T-helper 17 cell (primary cell): ENCODE data around the gene MCM5. TPM values are rescaled to one million over a fixed set of nuclear protein-coding genes. Genes with fewer than 3 reads are reported as not detected.
A peak's percentile ranks its signal among the peaks of the same experiment; 100 is the strongest.

Experiments used
- ATAC-seq: fragments of 150-1000 bp; cut with Tn5 transposase; 2 replicates; pipeline ENCODE4 v1.10.0; 2021; ENCODE audit warnings: mild to moderate bottlenecking, moderate library complexity
- DNase-seq, 3 donors: peaks; one replicate each; pipeline versions ENCODE4 v3.0.0 to v3.0.0-alpha.2; 2020 to 2021
- H3K9me3 ChIP-seq: one replicate; pipeline ENCODE4 v1.7.0; 2013; ENCODE audit warnings: low read length, mild to moderate bottlenecking; ENCODE audit not compliant: control insufficient read depth, poor library complexity, severe bottlenecking
- H3K27ac Mint-ChIP-seq: one replicate; pipeline ENCODE4 v1.8.0; 2022; ENCODE audit warnings: mild to moderate bottlenecking, moderate library complexity, mixed read lengths
- H3K27me3 Mint-ChIP-seq: one replicate; pipeline ENCODE4 v1.8.0; 2022; ENCODE audit warnings: mixed read lengths
- H3K36me3 Mint-ChIP-seq: one replicate; pipeline ENCODE4 v1.8.0; 2022; ENCODE audit warnings: low read depth, mixed read lengths
- H3K4me1 Mint-ChIP-seq: one replicate; pipeline ENCODE4 v1.8.0; 2022; ENCODE audit warnings: mild to moderate bottlenecking, mixed read lengths
- H3K4me3 Mint-ChIP-seq: one replicate; pipeline ENCODE4 v1.8.0; 2022; ENCODE audit warnings: mild to moderate bottlenecking, moderate library complexity, mixed read lengths
- total RNA-seq, 4 donors: library from RNA in 2 of 4; stranded (reverse) in 2 of 4; gene quantifications; one replicate each; pipeline ENCODE4 v1.2.3 and lab custom pipeline; 2022 to 2026

The MCM5 gene
- total RNA-seq, 2 donors from 2014 or later: 22.6 to 32.6 TPM

DNA sequence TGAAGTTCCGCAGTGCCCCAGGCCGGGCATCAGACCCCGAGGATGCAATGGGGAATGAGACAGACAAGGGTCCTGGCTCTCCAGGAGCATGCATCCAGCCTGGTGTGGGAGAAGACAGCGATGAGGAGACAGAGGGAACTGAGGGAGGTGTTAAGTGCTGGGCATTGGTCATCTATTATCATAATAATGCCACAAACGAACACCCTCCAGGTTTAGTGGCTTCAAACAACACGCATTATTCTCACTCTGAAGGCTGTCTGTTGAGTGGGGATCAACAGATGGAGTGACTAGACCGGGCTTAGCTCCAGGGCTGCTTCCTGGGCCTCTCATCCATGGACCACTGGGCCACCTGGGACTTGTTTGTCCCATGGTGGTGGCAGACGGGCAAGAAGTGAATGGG lies 48.6 kb downstream of the MCM5 start:
- Mint-ChIP-seq H3K27me3 (no peaks in the 10 kb centered on the region), H3K4me3 (no peak overlapping the region), H3K36me3 (peaks cover 6% of the 10 kb centered on the region), H3K4me1 (peaks cover 13% of the 10 kb centered on the region), H3K27ac (no peak overlapping the region)
- no peak for ATAC-seq
- H3K9me3 ChIP-seq: no peaks in the 10 kb centered on the region
- DNase-seq: no peak

DNA sequence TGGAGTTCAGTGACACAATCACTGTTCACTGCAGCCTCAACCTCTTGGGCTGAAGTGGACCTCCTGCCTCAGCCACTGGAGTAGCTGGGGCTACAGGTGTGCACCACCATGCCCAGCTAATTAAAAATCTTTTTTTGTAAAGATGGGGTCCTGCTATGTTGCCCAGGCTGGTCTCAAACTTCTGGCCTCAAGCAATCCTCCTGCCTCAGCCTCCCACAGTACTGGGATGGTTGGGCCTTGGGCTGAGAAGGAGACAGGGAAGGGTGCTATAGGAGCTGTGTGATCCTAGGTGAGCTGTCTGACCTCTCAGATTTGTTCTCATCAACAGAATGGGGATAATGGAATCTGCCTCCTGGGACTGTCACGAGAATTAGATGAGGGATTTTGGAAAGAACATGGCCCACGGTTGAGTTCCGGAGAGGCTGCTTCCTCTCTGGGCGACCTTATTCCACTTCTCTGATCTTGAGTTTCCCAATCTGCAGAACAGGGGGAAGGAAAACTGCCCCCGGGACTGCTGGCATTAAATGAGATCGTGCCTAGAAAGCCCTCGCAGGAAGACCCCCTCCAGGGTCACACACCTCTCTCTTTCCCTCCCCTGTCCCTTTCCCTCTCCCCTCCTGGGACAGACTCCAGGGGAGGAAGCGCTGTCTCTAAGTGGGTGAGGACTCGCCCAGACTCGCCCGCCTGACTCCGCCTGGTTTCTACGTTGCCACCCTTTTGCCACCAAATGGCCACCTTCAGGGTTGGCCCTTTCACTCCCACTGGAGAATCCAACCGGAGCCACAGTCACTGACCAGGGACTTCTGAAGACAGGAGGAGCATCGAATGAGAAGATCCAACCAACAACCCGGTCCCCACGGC lies 50.1 kb downstream of the MCM5 start:
- ATAC-seq (no peak), DNase-seq (no peak)
- Mint-ChIP-seq H3K4me1 (peaks cover 12% of the 10 kb centered on the region), H3K27ac (no peak overlapping the region), H3K36me3 (peaks cover 8% of the 10 kb centered on the region), H3K4me3 (no peak overlapping the region), H3K27me3 (no peaks in the 10 kb centered on the region)
- no peaks in the 10 kb centered on the region for H3K9me3 ChIP-seq

DNA sequence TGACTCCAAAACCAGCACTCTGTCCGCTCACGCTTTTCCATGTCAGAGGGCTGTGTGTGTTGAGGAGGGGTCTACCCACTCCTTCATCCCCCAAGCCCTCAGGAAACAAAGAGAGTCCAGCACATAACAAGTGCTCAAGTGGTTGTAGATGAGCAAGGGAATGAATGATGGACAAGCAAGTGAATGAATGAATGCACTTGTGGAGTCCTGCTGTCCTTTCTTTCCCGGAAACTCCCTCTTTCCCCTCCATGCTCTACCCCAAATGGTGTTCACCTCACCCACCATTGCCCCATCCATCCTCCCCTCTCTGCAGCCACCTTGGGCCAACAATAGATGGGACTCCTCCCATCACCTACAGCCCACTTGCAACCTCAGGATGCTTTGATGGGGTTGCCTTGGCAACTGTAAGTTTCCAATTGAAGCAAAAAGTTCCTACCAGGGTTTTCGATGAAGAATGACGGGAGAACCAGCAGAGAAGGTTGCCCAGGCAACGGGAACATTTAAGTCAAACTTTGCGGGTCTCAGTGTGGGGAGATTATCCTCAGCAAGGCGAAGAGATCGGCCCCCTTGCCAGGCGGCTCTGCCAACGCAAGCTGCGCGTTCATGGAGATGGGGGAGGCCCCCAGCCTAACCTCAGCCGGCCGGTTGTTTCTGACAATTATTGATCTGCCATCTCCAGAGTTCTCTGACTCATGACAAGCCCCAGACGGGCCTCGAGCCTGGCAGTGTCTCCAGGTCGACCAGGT lies 51.1 kb downstream of the MCM5 start:
- no peak for ATAC-seq

DNA sequence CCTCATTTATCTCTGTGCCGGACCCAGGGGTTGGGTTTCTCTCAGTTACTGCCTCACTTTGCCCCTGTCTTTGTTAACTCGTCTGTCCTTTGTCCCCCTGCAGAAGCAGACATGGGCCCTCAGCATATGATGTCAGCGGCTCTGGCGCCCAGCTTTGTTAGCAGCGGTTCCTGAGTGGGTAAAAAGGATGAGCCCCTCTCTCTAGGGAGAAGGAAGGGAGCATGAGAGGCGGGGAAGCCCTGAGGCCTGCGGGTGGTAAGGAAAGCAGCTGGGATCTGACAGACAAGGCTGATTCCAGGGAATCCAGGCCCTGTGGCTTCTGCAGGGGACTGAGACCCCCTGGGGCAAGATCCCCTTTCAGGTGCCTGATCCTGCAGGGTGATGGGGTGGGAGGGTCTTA lies 51.7 kb downstream of the MCM5 start:
- H3K9me3 ChIP-seq: no peaks in the 10 kb centered on the region
- Mint-ChIP-seq H3K27me3 (no peaks in the 10 kb centered on the region), H3K4me1 (peaks cover 12% of the 10 kb centered on the region), H3K27ac (no peak overlapping the region), H3K36me3 (peaks cover 8% of the 10 kb centered on the region), H3K4me3 (no peak overlapping the region)
- DNase-seq: no peak
- no peak for ATAC-seq

More for the DNA sequence above, 51.1 kb downstream of the MCM5 start:
- no peak for DNase-seq
- Mint-ChIP-seq H3K36me3 (peaks cover 8% of the 10 kb centered on the region), H3K4me1 (peaks cover 12% of the 10 kb centered on the region), H3K27ac (no peak overlapping the region), H3K4me3 (no peak overlapping the region), H3K27me3 (no peaks in the 10 kb centered on the region)
- H3K9me3 ChIP-seq: no peaks in the 10 kb centered on the region

DNA sequence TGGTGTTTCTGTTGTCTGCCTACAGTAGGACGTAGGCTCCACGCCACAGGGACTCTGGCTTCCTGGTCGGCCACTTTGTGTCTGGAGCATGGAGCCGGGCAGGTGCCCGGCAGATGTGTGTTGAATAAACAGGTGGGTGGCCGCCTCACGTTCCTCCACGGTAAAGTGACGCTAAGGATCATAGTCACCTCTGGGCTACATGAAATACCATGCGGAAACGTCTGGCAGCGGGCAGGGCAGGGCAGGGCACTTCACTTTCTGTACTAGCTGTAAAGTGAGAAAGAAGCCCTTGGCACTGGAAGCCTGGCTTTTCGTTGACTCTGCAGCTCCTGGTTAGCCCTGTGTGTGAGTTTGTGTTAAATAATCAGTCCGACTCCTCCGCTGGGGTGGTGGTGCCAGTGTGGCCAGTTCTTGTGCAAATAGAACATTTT lies 52.4 kb downstream of the MCM5 start:
- DNase-seq: no peak
- H3K36me3 Mint-ChIP-seq: peaks cover 8% of the 10 kb centered on the region
- H3K4me1 Mint-ChIP-seq: peaks cover 12% of the 10 kb centered on the region
- no peak overlapping the region for H3K27ac Mint-ChIP-seq
- no peaks in the 10 kb centered on the region for H3K27me3 Mint-ChIP-seq
- no peak overlapping the region for H3K4me3 Mint-ChIP-seq
- no peak for ATAC-seq
- no peaks in the 10 kb centered on the region for H3K9me3 ChIP-seq

DNA sequence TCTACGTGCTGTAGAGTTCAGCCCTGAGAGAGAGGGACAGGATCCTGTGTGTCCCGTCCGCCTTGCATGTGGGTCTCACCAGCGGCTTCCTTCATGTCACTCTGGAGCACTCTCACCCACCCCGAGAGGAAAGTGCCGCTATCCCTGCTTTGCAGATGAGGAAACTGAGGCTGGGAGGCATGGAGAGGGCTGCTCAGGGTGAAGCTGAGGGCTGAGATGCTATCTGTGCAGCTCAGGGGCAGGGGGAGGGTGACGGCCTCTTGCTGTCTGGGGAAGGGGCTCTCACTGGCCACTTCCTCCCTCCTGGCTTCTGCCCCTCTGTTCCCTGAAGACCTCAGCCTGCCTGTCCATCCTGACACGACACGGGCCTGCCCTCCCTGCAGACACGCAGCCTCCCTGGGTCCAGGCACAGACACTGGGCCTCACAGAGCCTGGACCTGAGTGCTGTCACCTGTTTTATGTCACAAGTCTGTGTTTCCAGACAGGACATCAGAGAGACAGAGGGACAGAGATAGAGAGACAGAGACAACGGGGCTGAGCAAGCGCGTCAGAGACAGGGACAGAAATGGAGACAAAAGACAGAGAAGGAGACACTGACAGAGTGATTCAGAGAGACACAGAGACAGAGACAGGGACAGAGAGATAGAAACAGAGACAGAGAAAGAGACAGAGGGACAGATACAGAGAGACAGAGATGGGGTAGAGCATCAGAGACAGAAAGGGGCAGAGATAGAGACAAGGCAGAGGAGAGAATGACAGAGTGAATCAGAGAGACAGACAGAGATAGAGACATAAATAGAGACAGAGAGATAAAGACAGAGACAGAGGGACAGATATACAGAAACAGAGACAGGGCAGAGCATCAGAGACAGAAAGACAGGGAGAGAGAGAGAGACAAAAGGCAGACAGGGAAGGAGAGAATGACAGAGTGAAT lies 53.1 kb downstream of the MCM5 start:
- no peaks in the 10 kb centered on the region for H3K27me3 Mint-ChIP-seq
- H3K4me1 Mint-ChIP-seq: peaks cover 12% of the 10 kb centered on the region

DNA sequence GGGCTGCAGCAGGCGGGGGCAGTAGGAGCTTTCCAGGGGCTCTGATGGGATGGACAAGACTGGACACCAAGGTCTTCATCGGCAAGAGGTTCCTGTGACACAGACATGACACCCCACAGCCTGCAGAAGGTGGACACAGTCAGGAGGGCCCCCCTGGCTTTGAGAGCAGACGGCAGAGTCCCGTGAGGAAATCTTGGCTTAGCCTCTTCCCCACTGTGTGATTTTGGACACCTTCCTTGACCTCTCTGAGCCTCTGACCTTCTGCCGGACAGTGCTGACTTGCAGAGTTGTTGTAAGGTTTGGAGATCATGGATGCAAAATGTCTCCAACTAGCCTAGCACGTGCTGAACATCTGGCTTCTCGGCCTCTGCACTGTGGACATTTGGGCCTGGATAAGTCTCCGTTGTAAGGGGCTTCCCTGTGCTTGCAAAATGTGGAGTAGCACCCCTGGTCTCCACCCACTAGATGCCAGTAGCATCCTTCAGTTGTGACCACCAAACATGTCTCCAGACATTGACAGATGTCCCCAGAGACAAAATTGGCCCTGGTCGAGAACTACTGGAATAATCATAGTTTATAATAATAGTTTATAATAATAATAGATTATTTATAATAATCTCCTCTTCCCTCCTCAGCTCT lies 54.6 kb downstream of the MCM5 start:
- H3K4me1 Mint-ChIP-seq: peaks cover 9% of the 10 kb centered on the region
- H3K27me3 Mint-ChIP-seq: no peaks in the 10 kb centered on the region
- no peak overlapping the region for H3K27ac Mint-ChIP-seq
- H3K36me3 Mint-ChIP-seq: peaks cover 8% of the 10 kb centered on the region
- H3K4me3 Mint-ChIP-seq: no peak overlapping the region
- ATAC-seq (no peak), DNase-seq (no peak)
- H3K9me3 ChIP-seq: no peaks in the 10 kb centered on the region

More for the DNA sequence above, 53.1 kb downstream of the MCM5 start:
- no peak for ATAC-seq
- Mint-ChIP-seq H3K27ac (peak overlapping the region; percentile 32), H3K36me3 (peaks cover 8% of the 10 kb centered on the region), H3K4me3 (peak overlapping the region; percentile 68)
- no peak for DNase-seq
- no peaks in the 10 kb centered on the region for H3K9me3 ChIP-seq

DNA sequence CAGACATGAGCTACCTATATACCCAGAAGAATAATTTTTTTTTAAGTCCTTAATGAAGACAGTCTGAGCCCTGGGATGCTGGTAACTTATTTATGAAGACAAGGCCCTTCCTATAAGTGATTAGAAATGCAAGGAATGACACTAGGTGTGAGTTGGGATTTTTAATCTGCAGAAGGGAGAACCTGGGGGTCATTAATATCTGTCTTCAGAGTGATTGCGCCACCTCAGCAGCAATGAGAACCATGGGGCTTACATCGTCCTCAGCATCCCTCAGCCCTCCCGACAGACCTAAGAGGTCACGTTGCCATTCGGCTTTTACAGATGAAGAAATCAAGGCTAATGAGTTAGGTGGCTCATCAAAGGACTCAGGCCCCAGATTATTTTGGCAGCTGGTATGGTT lies 55.6 kb downstream of the MCM5 start:
- H3K9me3 ChIP-seq: no peaks in the 10 kb centered on the region
- H3K27me3 Mint-ChIP-seq: no peaks in the 10 kb centered on the region

DNA sequence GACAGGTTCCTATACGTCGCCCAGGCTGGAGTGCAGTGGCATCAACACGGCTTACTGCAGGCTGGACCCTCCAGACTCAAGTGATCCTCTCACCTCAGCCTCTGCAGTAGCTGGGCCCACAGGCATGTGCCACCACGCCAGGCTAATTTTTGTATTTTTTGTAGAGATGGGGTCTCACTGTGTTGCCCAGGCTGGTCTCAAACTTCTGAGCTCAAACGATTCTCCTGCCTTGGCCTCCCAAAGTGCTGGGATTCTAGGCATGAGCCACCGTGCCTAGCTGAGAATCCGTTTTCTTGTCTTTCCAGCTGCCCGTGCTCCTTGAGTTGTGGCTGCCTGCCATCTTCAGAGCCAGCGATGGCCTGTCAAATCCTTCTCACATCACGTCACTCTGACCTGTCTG lies 56.8 kb downstream of the MCM5 start:
- H3K36me3 Mint-ChIP-seq: peaks cover 6% of the 10 kb centered on the region

More for the DNA sequence above, 55.6 kb downstream of the MCM5 start:
- H3K4me1 Mint-ChIP-seq: peaks cover 9% of the 10 kb centered on the region
- H3K27ac Mint-ChIP-seq: no peak overlapping the region
- H3K4me3 Mint-ChIP-seq: no peak overlapping the region
- DNase-seq (no peak), ATAC-seq (no peak)
- H3K36me3 Mint-ChIP-seq: peaks cover 6% of the 10 kb centered on the region

DNA sequence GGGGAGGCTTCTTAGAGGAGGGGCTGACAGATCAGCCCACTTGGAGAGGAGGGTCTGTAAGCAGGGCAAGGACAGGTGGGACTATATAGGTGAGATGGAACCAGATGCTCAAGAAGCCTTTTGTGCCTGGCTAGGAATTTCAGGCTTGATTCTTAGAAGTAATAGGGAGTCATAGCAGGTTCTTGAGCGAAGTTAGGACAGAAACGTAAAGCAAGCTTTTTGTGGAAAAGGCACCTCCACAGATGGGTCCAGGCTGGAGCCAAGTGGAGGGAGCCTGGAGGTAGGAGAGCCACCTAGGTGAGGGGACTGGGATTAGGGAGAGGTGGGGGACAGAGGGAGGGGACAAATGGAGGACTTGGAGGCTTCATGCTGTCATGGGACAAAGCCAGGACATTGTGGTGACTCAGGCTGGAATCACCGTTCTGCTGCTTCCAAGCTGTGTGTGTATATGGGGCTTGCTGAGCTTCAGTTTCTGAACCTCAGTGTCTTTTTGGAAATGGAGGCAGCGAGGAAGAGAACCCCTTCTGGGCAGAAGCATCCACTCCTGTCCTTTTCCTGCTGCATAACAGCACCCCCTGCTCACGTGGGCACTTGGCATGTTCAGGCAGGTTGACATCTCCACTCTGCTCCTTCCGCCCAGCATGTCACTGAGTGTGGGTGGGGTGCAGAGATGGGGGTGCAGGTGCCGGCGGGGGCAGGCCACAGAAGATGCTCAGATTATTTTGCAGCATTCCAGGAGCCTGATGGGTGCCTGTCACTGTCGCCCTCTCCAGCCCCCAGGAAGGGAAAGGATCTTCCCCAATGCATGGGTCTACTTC lies 58.0 kb downstream of the MCM5 start:
- H3K36me3 Mint-ChIP-seq: peaks cover 6% of the 10 kb centered on the region
- H3K9me3 ChIP-seq: no peaks in the 10 kb centered on the region
- DNase-seq: no peak
- H3K4me3 Mint-ChIP-seq: no peak overlapping the region
- ATAC-seq: no peak
- no peak overlapping the region for H3K27ac Mint-ChIP-seq
- H3K4me1 Mint-ChIP-seq: peaks cover 7% of the 10 kb centered on the region
- H3K27me3 Mint-ChIP-seq: no peaks in the 10 kb centered on the region

More for the DNA sequence above, 56.8 kb downstream of the MCM5 start:
- DNase-seq: no peak
- H3K9me3 ChIP-seq: no peaks in the 10 kb centered on the region
- Mint-ChIP-seq H3K27me3 (no peaks in the 10 kb centered on the region), H3K4me1 (peaks cover 7% of the 10 kb centered on the region), H3K27ac (no peak overlapping the region), H3K4me3 (no peak overlapping the region)
- no peak for ATAC-seq

DNA sequence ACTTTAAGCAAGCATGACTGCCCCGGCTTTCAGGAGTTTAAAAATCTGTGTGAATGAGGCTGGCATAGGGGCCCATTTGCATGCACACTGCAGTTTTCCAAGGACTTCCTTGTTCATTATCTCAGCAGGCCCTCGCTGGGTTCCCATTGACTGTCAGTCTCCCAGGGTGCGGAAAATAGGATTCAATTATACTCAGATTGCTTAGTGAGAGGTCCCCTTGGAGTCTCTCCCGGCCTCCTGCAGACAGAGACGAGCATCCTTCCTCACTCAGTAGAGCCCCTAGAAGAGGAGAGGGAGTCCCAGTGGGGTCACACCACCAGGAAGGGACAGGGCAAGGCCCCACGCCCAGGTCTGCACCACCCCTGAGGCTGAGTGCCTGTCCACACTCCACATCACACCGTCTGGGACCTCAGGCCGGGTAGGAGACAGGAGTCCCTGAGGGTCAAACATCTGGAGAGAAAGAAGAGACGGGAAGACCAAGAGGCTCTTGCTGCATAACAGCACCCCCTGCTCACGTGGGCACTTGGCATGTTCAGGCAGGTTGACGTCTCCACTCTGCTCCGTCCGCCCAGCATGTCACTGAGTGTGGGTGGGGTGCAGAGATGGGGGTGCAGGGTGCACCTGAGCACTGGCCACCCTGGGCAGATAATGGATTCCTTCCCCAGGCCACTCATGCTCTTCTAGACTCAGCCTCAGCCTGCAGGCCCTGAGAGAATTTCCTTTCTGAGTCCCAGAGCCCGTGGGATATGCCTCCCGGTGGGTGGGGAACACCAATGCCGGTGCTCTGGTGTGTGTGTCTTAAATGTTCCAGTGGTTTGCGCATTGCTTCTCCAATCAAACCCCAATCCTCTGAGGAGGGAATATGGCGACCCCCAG lies 58.8 kb downstream of the MCM5 start:
- ATAC-seq (no peak), DNase-seq (no peak)
- Mint-ChIP-seq H3K4me3 (no peak overlapping the region), H3K36me3 (peaks cover 4% of the 10 kb centered on the region), H3K4me1 (no peaks in the 10 kb centered on the region), H3K27ac (no peak overlapping the region), H3K27me3 (no peaks in the 10 kb centered on the region)
- H3K9me3 ChIP-seq: no peaks in the 10 kb centered on the region
